ENCODE results near the gene PABPC1L. TPM values are rescaled to one million over a fixed set of nuclear protein-coding genes. Genes with fewer than 3 reads are reported as not detected.

Gene PABPC1L
- total RNA-seq, 2 donors from 2014 or later: 129 to 142 TPM

DNA sequence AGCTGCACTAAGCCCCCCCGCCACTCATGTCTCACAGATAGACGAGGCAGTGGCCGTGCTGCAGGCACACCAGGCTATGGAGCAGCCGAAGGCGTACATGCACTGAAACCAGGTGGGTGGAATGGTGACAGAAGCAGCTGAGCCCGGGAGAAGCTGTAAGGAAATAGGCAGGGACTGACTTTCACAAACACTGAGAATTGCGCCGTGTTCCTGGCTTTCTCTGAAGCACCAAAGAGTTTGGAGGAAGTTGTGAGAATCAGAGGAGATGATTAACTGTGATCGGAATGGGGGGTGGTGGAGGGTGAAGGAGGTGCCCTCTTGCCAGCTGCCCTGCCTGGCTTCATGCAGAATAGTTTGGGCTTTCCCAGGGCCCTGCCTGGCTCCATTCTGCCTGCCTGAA, 28.8 kb downstream of the PABPC1L start:
- no peaks in the 10 kb centered on the region for H3K27me3 Mint-ChIP-seq (ENCODE audit: insufficient read depth)
- H3K9me3 Mint-ChIP-seq: no peaks in the 10 kb centered on the region
- 93 to 94% methylated on average over 5 to 9 of the region's 9 CpGs for WGBS, 2 experiments (ENCODE audit: insufficient coverage in 1 of 2, insufficient read length in 1 of 2)
- H3K4me1 Mint-ChIP-seq: peaks cover 12% of the 10 kb centered on the region
- Histone ChIP-seq H3K27ac (ENCODE audit: low read depth, low read length) (no peak overlapping the region), H3K27me3 (ENCODE audit: control insufficient read depth, insufficient read depth, low read length, poor library complexity, severe bottlenecking) (no peaks in the 10 kb centered on the region), H3K9ac (ENCODE audit: extremely low read depth, low read length, poor library complexity, severe bottlenecking) (no peak overlapping the region), H3K4me1 (ENCODE audit: control insufficient read depth, insufficient read depth, low read length) (peaks cover 4% of the 10 kb centered on the region), H3K4me3 (ENCODE audit: low read length) (no peak overlapping the region), H3K36me3 (ENCODE audit: control insufficient read depth, insufficient read depth, low read length) (peaks cover 91% of the 10 kb centered on the region), H3K9me3 (ENCODE audit: control insufficient read depth, low read length) (no peaks in the 10 kb centered on the region)
- H3K4me3 Mint-ChIP-seq: no peak overlapping the region
- TF ChIP-seq, protein P1, sequence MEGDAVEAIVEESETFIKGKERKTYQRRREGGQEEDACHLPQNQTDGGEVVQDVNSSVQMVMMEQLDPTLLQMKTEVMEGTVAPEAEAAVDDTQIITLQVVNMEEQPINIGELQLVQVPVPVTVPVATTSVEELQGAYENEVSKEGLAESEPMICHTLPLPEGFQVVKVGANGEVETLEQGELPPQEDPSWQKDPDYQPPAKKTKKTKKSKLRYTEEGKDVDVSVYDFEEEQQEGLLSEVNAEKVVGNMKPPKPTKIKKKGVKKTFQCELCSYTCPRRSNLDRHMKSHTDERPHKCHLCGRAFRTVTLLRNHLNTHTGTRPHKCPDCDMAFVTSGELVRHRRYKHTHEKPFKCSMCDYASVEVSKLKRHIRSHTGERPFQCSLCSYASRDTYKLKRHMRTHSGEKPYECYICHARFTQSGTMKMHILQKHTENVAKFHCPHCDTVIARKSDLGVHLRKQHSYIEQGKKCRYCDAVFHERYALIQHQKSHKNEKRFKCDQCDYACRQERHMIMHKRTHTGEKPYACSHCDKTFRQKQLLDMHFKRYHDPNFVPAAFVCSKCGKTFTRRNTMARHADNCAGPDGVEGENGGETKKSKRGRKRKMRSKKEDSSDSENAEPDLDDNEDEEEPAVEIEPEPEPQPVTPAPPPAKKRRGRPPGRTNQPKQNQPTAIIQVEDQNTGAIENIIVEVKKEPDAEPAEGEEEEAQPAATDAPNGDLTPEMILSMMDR (conservative IDR thresholded peaks at IDR 0.05): no peak
- H3K27ac Mint-ChIP-seq: no peak overlapping the region
- H3K36me3 Mint-ChIP-seq (ENCODE audit: low read depth): peaks cover 77% of the 10 kb centered on the region
- no peak for DNase-seq

DNA sequence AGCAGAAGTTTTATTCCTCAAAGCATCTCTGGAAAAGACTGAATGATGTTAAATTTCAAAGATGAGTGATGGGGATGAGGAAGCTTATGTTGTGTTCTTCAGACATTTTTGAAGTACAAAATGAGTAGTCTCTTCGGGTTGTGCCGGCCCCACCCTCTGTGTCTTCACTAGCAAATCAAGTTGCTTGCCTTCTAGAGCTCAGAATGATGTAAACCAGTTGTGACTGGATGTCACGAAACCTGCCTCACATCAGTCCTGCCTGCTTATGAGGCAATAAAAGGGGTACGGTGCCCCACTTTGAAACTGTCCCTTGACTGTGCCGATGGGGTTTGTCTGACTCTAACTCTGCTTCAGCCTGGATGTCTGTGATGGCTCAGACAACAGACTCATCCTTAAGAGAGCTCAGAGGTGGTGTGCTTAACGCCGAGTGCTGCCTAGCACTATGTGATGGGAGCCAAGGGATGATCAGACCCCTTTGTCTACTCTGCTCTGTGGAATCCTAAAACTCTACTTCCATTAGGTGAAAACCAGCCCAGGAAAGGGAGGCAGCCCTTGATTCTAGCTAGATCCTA, 31.3 kb downstream of the PABPC1L start:
- Histone ChIP-seq H3K9me3 (ENCODE audit: control insufficient read depth, low read length) (no peaks in the 10 kb centered on the region), H3K9ac (ENCODE audit: extremely low read depth, low read length, poor library complexity, severe bottlenecking) (no peak overlapping the region), H3K27me3 (ENCODE audit: control insufficient read depth, insufficient read depth, low read length, poor library complexity, severe bottlenecking) (no peaks in the 10 kb centered on the region), H3K27ac (ENCODE audit: low read depth, low read length) (no peak overlapping the region), H3K4me1 (ENCODE audit: control insufficient read depth, insufficient read depth, low read length) (peaks cover 4% of the 10 kb centered on the region), H3K4me3 (ENCODE audit: low read length) (no peak overlapping the region), H3K36me3 (ENCODE audit: control insufficient read depth, insufficient read depth, low read length) (peaks cover 95% of the 10 kb centered on the region)
- Mint-ChIP-seq H3K36me3 (ENCODE audit: low read depth) (peaks cover 73% of the 10 kb centered on the region), H3K4me1 (peaks cover 12% of the 10 kb centered on the region), H3K27ac (no peak overlapping the region), H3K4me3 (no peak overlapping the region), H3K9me3 (no peaks in the 10 kb centered on the region), H3K27me3 (ENCODE audit: insufficient read depth) (no peaks in the 10 kb centered on the region)
- TF ChIP-seq, protein P1 (conservative IDR thresholded peaks at IDR 0.05): no peak
- WGBS, 2 experiments (ENCODE audit: insufficient coverage in 1 of 2, insufficient read length in 1 of 2): 91 to 95% methylated on average over 5 to 7 of the region's 7 CpGs
- DNase-seq: no peak

DNA sequence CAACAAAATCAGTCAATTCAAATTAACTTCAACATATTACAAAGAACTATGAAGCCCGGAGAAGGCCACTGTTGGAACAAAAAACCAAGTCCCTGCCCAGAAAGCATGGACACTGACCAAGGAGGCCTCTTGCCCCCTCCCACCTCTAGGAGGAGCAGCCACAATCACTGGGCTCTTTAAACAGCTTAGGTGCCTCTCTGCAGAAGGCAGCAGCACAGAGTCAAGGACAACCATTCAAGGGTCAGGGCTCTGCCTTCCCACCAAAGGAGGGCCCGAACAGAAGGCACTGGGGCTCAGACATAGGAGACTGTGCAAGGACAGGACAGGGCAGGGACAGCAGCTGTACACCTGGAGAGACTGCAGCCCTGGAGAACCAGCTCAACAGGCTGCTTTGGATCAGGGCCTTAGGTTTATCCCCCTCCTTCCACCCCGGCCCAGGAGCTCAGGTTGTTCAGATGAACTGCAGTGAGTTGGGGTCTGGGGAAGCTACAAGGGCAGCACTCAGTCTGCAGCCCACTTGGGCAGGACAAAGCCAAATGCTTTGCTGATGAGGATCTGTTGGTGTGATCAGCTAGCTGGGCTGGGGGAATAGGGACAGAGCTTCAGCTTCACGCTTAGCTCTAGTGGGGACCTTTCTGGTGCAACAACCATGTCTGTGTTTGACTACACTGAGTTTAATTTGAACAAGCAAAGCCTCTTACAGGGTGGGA, 32.6 kb downstream of the PABPC1L start:
- DNase-seq: peak; percentile 62
- WGBS, 2 experiments (ENCODE audit: insufficient coverage in 1 of 2, insufficient read length in 1 of 2): 78 to 92% methylated on average over 1 to 4 of the region's 4 CpGs
- peaks cover 71% of the 10 kb centered on the region for H3K36me3 Mint-ChIP-seq (ENCODE audit: low read depth)
- H3K27me3 ChIP-seq (ENCODE audit: control insufficient read depth, insufficient read depth, low read length, poor library complexity, severe bottlenecking): no peaks in the 10 kb centered on the region
- no peaks in the 10 kb centered on the region for H3K27me3 Mint-ChIP-seq (ENCODE audit: insufficient read depth)
- H3K4me3 ChIP-seq (ENCODE audit: low read length): no peak overlapping the region
- H3K4me1 Mint-ChIP-seq: peaks cover 6% of the 10 kb centered on the region
- H3K9ac ChIP-seq (ENCODE audit: extremely low read depth, low read length, poor library complexity, severe bottlenecking): no peak overlapping the region
- TF ChIP-seq, protein P1 (conservative IDR thresholded peaks at IDR 0.05): peak; percentile 63
- H3K4me3 Mint-ChIP-seq: no peak overlapping the region
- H3K27ac ChIP-seq (ENCODE audit: low read depth, low read length): no peak overlapping the region
- peaks cover 95% of the 10 kb centered on the region for H3K36me3 ChIP-seq (ENCODE audit: control insufficient read depth, insufficient read depth, low read length)
- peaks cover 4% of the 10 kb centered on the region for H3K4me1 ChIP-seq (ENCODE audit: control insufficient read depth, insufficient read depth, low read length)
- H3K27ac Mint-ChIP-seq: peak overlapping the region; percentile 62
- no peaks in the 10 kb centered on the region for H3K9me3 Mint-ChIP-seq
- H3K9me3 ChIP-seq (ENCODE audit: control insufficient read depth, low read length): no peaks in the 10 kb centered on the region
